ENCODE data around the gene C1QL1. TPM values are rescaled to one million over a fixed set of nuclear protein-coding genes. Genes with fewer than 3 reads are reported as not detected.

C1QL1 gene
- total and polyA plus RNA-seq, 9 of the 15 experiments (the other 6 are each of a cell fraction or from before 2014, with no cell fraction given): 0.07 to 0.12 (median 0.09) TPM; not detected in 6

DNA sequence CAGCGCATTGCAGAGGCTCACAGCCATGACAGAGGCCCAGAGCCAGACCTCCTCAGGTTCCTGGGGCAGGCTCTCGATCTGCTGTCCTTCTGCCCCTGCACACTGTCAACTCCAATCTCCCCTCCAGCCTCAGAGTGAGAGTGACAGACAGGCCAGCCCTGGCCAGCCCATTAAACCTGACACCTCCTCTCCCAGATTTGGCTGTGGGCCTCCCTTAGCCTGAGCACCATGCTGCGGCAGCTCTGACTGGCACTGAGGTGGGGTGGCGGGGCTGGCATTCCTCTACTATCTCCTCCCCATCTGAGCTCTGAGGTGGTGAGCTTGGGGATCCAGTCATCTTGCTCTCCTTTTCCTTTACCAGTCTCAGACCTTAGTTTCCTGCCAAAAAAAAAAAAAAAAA, 15.5 kb upstream of the C1QL1 start:
- Histone ChIP-seq H3K9me1 (ENCODE audit: control insufficient read depth, insufficient read depth, low read length) (no peaks in the 10 kb centered on the region), H3K36me3 (ENCODE audit: control insufficient read depth, insufficient read depth, low read length) (no peaks in the 10 kb centered on the region), H2AFZ (ENCODE audit: low read depth, low read length) (no peak overlapping the region), H3K4me3 (no peak overlapping the region), H4K20me1 (replicated peaks; ENCODE audit: control insufficient read depth, insufficient read depth, low read length) (peaks cover 5% of the 10 kb centered on the region; the same call in 1 of the 2 replicates), H3K79me2 (ENCODE audit: control insufficient read depth, insufficient read depth, low read length) (no peaks in the 10 kb centered on the region), H3K4me2 (ENCODE audit: insufficient read depth, low read length) (no peak overlapping the region), H3K27ac (ENCODE audit: extremely low read depth, low read depth, low read length) (no peak overlapping the region), H3K4me1 (replicated peaks in 1 of 2; ENCODE audit: control insufficient read depth in 2 of 2, insufficient read depth in 2 of 2, low read length in 2 of 2) (peaks cover 3 to 13% of the 10 kb centered on the region in 2 experiments; a peak in 4 of 5 replicates), H3K9ac (ENCODE audit: insufficient read depth in 1 of 2, low read depth in 2 of 2, low read length in 2 of 2) (0 out of 4 replicates have a peak overlapping the region, but pooled peaks of 1 of the 2 experiments have one; percentile 26), H3K27me3 (ENCODE audit: control insufficient read depth in 2 of 2, insufficient read depth in 2 of 2, low read length in 2 of 2) (peaks cover 31 to 61% of the 10 kb centered on the region in 2 experiments; a peak in 4 of 5 replicates), H3K9me3 (replicated peaks; ENCODE audit: control insufficient read depth, insufficient read depth, low read depth, low read length) (no peaks in the 10 kb centered on the region)
- no peak for TF ChIP-seq PHF20 (IDR thresholded peaks at IDR 0.05; ENCODE audit: partially characterized antibody)
- TF ChIP-seq ESRRB (CRISPR knock-in tag; IDR thresholded peaks at IDR 0.05; ENCODE audit: borderline replicate concordance): no peak
- TF ChIP-seq ZNF280A (IDR thresholded peaks at IDR 0.05; ENCODE audit: low read depth, partially characterized antibody): no peak
- TF ChIP-seq, protein P1, sequence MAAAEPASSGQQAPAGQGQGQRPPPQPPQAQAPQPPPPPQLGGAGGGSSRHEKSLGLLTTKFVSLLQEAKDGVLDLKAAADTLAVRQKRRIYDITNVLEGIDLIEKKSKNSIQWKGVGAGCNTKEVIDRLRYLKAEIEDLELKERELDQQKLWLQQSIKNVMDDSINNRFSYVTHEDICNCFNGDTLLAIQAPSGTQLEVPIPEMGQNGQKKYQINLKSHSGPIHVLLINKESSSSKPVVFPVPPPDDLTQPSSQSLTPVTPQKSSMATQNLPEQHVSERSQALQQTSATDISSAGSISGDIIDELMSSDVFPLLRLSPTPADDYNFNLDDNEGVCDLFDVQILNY (CRISPR knock-in tag; IDR thresholded peaks at IDR 0.05): no peak
- no peak for TF ChIP-seq MBD1 (CRISPR knock-in tag; IDR thresholded peaks at IDR 0.05)
- no peak for TF ChIP-seq MCM3 (IDR thresholded peaks at IDR 0.05)
- TF ChIP-seq NR4A1 (CRISPR knock-in tag; IDR thresholded peaks at IDR 0.05): no peak
- no peak for TF ChIP-seq NR4A1 (tag; IDR thresholded peaks at IDR 0.05)
- no peak for TF ChIP-seq ZNF408 (CRISPR knock-in tag; IDR thresholded peaks at IDR 0.05; ENCODE audit: low read depth)
- no peak for TF ChIP-seq USF2 (CRISPR knock-in tag; IDR thresholded peaks at IDR 0.05)
- 26% methylated on average over 4 of the region's 4 CpGs for WGBS (ENCODE audit: insufficient coverage, low coverage, missing lambda C conversion rate)
- POLR2A ChIA-PET: no interaction called here
- in situ Hi-C loops (cut with MboI): no loop called here
- CTCF ChIA-PET (ENCODE audit: low intra/inter-chr PET ratio): no interaction called here
- DNase-seq (ENCODE audit: extremely low read depth in 1 of 4, low spot score in 3 of 4) (no peak), ATAC-seq (no peak), FAIRE-seq (no peak)
- no TSS peak for BruUV-seq (replicated peaks)
- intact Hi-C loops (cut with micrococcal nuclease): no loop called here

All from K562 (cell line).